CD4-positive, alpha-beta T cell treated with Interleukin-21 for 1 hour (primary cell): ENCODE results near the gene AOPEP.

Experiments
- DNase-seq: peaks from one replicate; pipeline ENCODE4 v3.0.0-alpha.2; 2020

The AOPEP gene

GRCh38 chr9:94719878-94720277, 6.6 kb upstream of the AOPEP start:
- no peak for DNase-seq

GRCh38 chr9:94720846-94721549, 5.5 kb upstream of the AOPEP start:
- no peak for DNase-seq

- DNase-seq, result no peak
Measured at GRCh38 chr9:94721754-94722153, 4.7 kb upstream of the AOPEP start.

- DNase-seq, result no peak
Measured at GRCh38 chr9:94725293-94725692, 1.2 kb upstream of the AOPEP start.

GRCh38 chr9:94728719-94729118, 2.2 kb downstream of the AOPEP start:
- DNase-seq, result no peak

GRCh38 chr9:94729199-94729598, 2.7 kb downstream of the AOPEP start:
- DNase-seq, result no peak

- DNase-seq, result no peak
Measured at GRCh38 chr9:94734054-94734754, 7.7 kb downstream of the AOPEP start.

GRCh38 chr9:94736759-94737158, 10.3 kb downstream of the AOPEP start:
- DNase-seq, result no peak

GRCh38 chr9:94740145-94740840, 13.8 kb downstream of the AOPEP start:
- no peak for DNase-seq

- no peak for DNase-seq
Measured at GRCh38 chr9:94741866-94742265, 15.4 kb downstream of the AOPEP start.

- DNase-seq, result no peak
Measured at GRCh38 chr9:94743035-94743954, 16.8 kb downstream of the AOPEP start.

GRCh38 chr9:94745806-94746540, 19.5 kb downstream of the AOPEP start:
- no peak for DNase-seq

GRCh38 chr9:94746541-94747370, 20.3 kb downstream of the AOPEP start:
- no peak for DNase-seq

GRCh38 chr9:94754976-94755475, 28.5 kb downstream of the AOPEP start:
- DNase-seq, result no peak

GRCh38 chr9:94757158-94757557, 30.7 kb downstream of the AOPEP start:
- DNase-seq, result no peak

- DNase-seq, result no peak
Measured at GRCh38 chr9:94758031-94758430, 31.5 kb downstream of the AOPEP start.

GRCh38 chr9:94758880-94759279, 32.4 kb downstream of the AOPEP start:
- no peak for DNase-seq

GRCh38 chr9:94760010-94760409, 33.5 kb downstream of the AOPEP start:
- no peak for DNase-seq

- no peak for DNase-seq
Measured at GRCh38 chr9:94760660-94761059, 34.2 kb downstream of the AOPEP start.

GRCh38 chr9:94761481-94761880, 35.0 kb downstream of the AOPEP start:
- no peak for DNase-seq
